ENCODE measurements around the gene ZNG1B.
A peak's percentile ranks its signal among the peaks of the same experiment; 100 is the strongest.
"Not testable (repeated sequence)": the region's sequence is repeated elsewhere in the genome, so short reads cannot be mapped to it uniquely, and the experiment has no call there.

Gene ZNG1B

GRCh38 chr2:113437508-113438465 lies at the start of gene ZNG1B:
Gene ZNG1B, plus strand, starts transcription at chr2:113437691. Its CDS starts 178 bp downstream, at chr2:113437869.
- DNase-seq (ENCODE audit: low read depth in 2 of 2) = peak; percentile 50 to 52

GRCh38 chr2:113390124-113390849 lies 47.2 kb upstream of the ZNG1B start:
- peak; percentile 24 to 43 for DNase-seq (ENCODE audit: low read depth in 2 of 2)

DNA sequence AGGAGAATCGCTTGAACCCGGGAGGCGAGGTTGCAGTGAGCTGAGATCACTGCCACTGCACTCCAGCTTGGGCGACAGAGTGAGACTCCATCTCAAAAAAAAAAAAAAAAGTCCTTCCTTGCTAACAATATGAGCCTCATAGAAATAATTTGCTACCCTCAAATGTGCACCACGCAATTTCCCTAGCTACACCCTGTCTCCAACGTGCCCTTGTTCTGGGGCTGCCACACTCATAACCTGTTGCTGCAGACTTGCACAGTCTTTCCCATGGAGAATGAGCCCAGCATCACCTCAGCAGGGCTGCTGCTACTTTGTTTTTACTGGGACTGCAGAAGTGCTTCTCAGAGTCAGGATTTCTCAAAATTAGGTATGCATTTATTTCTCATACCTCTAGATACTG lies 46.4 kb upstream of the ZNG1B start:
- DNase-seq (ENCODE audit: low read depth in 2 of 2) = no peak

DNA sequence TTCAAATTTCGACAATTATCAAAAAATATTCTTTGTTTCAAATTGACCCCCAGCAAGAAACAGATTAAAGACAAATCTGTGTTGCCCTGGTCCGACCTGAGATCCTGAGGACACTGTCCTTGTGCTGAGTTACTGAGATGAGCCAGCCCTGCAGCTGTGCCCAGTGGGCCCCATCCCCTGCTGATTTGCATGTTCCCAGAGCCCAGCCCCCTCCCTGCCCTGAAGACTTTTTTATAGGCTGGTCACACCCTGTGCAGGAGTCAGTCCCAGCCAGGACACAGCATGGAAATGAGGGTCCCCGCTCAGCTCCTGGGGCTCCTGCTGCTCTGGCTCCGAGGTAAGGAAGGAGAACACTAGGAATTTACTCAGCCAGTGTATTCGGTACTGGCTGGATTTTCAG lies 31.4 kb upstream of the ZNG1B start:
- no peak for DNase-seq (ENCODE audit: low read depth in 2 of 2)

DNA sequence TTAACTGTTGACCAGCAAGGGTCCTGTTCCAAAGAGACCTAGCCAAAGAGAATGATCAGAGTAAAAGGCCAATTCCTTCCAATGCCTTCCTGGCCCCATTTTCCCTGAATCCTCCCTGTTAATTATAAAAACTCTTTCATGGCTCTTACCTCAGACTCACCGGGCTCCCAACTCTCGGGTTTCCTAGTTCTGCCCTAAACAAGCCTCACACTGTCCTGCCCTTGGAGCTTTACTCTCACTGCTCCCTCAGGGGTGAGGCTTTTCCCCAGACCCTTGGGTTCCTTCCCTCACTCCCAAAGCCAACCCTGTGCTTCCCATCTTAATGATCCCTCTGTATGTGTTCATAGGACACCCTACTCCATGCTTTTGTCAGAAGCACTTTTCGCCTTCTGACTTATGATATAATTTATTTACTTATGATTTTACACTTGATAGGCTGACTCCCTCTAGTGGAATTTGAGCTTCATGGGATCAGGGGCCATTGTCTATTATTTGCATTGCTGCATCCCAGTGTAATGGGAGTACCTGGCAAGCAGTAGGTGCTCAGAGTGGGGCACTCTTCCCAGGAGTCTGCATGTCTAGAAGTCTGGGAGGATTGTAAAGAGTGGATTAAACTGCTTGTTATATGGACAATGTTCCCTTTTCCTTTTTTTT lies 29.9 kb upstream of the ZNG1B start:
- no peak for DNase-seq (ENCODE audit: low read depth in 2 of 2)

DNA sequence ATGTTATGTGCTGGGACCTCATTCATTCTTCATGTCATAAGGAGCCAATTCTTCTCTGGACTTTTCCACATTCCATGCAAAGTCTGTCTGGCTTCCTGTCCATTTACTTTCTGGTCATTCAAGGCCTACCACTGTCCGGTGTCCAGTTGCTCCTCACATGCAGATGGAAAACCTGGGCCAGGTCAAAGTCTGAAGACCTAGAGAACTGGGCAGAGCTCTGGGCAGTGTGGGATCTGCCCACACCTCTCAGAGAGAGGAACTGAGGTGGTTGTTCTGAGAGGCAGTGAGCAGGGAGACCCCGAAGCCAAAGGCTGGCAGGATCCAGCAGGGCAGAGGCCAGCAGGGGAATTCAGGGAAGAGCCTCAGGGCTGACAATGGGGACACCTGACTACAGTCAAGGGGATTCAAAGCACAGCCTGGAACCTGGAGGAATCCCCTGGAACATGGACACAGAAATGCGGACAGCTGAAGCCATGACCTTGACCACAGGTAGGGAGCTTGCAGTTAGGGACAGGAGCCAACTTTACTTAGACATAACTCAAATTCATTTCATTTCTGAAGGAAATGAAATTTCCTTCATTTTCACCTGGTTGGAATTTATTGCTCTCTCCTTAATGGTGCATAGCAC lies 25.7 kb upstream of the ZNG1B start:
- DNase-seq (ENCODE audit: low read depth in 2 of 2) = not testable (repeated sequence)

DNA sequence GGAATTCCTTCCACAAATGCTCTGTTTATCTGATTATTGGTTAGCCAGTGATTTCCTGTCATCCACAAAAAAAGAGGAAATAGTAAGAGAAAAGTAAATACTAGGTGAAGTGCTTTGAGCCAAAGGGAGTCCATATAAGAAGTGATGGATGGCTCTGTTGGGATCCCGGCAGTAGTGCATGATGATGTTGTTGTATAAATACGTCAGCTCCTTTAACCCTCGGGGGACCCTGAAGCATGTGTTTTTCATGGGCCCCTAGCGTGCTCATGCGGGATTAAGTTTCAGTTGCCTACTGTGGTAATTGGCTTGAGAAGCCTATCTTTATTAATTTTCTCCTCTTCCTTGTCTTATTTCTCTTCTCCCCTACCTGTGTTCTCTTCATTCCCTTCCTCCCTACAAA lies 24.7 kb upstream of the ZNG1B start:
- DNase-seq (ENCODE audit: low read depth in 2 of 2) = not testable (repeated sequence)

DNA sequence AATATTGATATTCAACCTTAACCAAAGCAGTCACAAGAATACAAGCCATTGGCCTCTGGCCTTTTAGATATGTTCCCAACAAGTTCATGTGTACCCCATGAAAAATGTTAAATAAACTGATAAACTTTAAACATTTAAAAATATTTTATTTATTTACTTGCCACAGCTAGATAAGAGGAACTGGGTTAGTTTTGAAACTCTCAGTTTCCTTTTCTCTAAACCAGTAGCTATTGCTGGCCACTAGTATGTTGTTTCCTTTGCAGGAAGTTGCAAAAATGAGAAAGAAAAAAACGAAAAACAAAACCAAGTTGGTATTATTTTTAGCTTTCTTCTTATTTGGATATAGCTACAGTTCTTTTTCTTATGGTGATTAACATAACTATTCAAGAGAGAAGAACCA lies 5.7 kb upstream of the ZNG1B start:
- DNase-seq (ENCODE audit: low read depth in 2 of 2) = not testable (repeated sequence)

- DNase-seq (ENCODE audit: low read depth in 2 of 2) = not testable (repeated sequence)
These were observed 4.0 kb upstream of the ZNG1B start for GRCh38 chr2:113433468-113433867.

GRCh38 chr2:113465770-113466169 lies 28.3 kb downstream of the ZNG1B start:
- not testable (repeated sequence) for DNase-seq (ENCODE audit: low read depth in 2 of 2)

DNA sequence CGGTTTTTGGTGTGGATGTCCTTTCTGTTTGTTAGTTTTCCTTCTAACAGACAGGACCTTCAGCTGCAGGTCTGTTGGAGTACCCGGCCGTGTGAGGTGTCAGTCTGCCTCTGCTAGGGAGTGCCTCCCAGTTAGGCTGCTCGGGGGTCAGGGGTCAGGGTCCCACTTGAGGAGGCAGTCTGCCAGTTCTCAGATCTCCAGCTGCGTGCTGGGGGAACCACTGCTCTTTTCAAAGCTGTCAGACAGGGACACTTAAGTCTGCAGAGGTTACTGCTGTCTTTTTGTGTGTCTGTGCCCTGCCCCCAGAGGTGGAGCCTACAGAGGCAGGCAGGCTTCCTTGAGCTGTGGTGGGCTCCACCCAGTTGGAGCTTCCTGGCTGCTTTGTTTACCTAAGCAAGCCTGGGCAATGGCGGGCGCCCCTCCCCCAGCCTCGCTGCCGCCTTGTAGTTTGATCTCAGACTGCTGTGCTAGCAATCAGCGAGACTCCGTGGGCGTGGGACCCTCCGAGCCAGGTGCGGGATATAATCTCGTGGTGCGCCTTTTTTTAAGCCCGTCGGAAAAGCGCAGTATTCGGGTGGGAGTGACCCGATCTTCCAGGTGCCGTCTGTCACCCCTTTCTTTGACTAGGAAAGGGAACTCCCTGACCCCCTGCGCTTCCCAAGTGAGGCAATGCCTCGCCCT lies 39.3 kb downstream of the ZNG1B start:
- not testable (repeated sequence) for DNase-seq (ENCODE audit: low read depth in 2 of 2)

DNA sequence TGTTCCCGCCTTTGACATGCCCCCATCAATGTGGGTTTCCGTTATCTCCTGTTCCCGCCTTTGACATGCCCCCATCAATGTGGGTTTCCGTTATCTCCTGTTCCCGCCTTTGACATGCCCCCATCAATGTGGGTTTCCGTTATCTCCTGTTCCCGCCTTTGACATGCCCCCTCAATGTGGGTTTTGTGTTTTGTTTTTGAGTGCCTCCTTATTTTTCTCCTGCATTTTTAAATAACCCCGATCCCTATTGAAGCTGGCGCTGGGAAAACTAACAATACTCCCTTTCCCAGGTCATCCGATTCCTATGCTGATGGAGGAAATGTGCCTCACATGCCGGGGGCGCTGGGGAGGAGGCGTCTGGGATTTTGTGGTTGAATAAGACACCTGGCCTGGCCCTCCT lies 59.0 kb downstream of the ZNG1B start:
- DNase-seq (ENCODE audit: low read depth in 2 of 2) = not testable (repeated sequence)

- not testable (repeated sequence) for DNase-seq (ENCODE audit: low read depth in 2 of 2)
These were observed 60.9 kb downstream of the ZNG1B start, which contains the start of gene FOXD4L1 for GRCh38 chr2:113498365-113498764. Gene FOXD4L1, plus strand, starts transcription at chr2:113498665. Its CDS starts 592 bp downstream, at chr2:113499257.

DNA sequence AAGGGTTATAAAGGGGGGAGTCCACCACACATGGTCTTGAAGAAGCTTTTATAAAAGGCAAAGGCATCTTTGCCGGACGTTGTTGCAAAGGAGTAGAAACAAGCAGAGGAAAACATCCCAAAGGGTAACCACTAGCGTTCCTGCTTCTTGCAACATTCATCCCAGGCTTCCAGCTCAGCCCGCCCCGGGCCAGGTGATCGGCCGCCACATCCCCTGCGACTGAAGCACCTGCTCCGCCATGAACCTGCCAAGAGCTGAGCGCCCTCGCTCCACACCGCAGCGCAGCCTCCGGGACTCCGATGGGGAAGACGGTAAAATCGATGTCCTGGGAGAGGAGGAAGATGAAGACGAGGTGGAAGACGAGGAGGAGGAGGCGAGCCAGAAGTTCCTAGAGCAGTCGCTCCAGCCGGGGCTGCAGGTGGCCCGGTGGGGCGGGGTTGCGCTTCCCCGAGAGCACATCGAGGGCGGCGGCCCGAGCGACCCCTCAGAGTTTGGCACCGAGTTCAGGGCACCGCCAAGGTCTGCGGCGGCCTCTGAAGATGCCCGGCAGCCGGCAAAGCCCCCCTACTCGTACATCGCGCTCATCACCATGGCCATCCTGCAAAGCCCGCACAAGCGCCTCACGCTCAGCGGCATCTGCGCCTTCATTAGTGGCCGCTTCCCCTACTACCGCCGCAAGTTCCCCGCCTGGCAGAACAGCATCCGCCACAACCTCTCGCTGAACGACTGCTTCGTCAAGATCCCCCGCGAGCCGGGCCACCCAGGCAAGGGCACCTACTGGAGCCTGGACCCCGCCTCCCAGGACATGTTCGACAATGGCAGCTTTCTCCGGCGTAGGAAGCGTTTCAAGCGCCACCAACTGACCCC lies 61.8 kb downstream of the ZNG1B start:
- DNase-seq (ENCODE audit: low read depth in 2 of 2) = not testable (repeated sequence)

DNA sequence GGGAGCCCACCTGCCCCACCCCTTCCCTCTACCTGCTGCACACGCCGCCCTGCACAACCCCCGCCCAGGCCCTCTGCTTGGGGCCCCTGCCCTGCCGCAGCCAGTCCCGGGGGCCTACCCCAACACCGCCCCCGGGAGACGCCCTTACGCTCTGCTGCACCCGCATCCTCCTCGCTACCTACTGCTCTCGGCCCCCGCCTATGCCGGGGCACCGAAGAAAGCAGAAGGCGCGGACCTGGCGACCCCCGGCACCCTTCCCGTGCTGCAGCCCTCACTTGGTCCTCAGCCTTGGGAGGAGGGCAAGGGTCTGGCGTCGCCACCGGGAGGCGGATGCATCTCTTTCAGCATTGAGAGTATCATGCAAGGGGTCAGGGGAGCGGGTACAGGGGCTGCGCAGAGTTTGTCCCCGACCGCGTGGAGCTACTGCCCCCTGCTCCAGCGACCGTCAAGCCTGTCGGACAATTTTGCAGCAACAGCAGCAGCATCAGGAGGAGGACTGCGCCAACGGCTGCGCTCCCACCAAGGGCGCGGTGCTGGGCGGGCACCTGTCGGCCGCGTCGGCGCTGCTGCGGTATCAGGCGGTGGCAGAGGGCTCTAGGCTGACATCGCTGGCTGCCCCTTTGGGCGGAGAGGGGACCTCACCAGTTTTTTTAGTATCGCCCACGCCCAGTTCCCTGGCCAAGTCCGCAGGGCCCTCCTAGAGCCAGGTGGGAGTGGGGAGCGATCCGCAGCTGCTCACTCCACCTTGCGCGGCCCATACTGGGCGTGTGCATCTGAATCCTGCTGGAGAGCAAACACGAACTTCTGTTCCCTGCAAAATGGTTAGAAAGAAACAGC lies 62.6 kb downstream of the ZNG1B start:
- DNase-seq (ENCODE audit: low read depth in 2 of 2) = not testable (repeated sequence)

DNA sequence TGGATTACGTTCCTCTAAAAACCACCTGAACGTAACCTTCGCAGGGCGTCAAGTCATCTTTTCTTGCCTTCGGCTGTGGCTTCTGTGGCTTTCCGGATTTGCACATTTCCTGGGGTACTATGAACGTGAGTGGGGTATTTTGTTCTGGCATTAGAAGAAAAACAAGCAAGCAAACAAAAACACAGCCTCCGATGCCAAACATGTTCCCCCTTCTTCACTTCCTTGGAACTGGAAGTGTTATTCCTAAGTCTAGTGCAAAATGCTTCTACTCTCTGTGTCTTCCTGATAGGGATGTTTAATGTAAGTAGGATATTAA lies 63.2 kb downstream of the ZNG1B start:
- DNase-seq (ENCODE audit: low read depth in 2 of 2) = not testable (repeated sequence)

DNA sequence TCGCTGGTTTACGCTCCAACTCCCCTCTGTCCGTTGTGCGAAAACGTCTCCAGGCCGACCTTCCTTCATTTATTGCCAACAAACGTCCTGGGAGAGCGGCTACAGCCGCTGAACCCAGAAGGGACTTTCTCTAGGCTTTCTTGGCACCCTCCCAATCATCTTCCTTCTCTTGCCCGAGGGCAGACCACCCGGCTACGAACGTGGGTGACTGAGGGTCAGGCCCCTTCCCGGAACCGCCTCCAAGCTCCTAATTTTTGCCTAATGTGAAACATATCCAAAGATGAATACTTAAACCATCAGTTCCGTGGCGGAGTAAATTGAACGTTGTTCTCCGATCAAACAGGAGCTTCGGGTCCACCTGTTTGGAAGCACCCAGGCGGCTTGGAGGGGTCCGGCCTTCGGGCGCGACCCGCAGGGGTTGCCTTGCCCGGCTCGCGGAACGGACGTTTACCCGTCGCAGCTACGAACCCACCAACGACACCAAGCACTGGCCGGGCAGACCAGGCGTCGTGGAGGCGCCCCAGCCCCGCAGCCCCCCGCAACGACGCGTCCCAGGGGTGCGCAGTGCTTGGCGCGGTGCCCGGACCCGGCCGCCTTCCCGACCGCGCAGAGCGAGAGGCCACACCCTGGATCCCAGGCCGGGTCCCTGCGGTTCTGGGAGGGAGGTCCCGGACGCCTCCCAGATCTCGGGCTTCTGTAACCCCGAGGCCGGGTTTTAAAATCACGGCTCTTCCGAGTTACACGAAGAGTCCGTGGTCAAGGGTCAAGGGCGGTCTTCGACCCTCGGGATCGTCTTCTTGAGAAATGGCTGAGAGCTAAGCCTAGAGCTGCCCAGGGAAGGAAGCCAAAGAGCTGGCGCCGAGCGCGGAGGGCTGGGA lies 65.0 kb downstream of the ZNG1B start:
- not testable (repeated sequence) for DNase-seq (ENCODE audit: low read depth in 2 of 2)

All from stimulated activated CD4-positive, alpha-beta T cell treated with anti-CD3 and anti-CD28 coated beads, Interleukin-12 subunit alpha, Interleukin-12 subunit beta, amount 100 ng/mL, for 24 hours (primary cell).